Endodermal cell (in vitro differentiated cells): ENCODE data around the gene PPP2R2C. TPM values are rescaled to one million over a fixed set of nuclear protein-coding genes. Genes with fewer than 3 reads are reported as not detected.

Source experiments
- DNase-seq: peaks from one replicate; pipeline ENCODE4 v3.0.0-alpha.2; 2017
- H3K27ac ChIP-seq: 2 replicates; pipeline ENCODE4 v1.5.1; 2013; ENCODE audit warnings: mild to moderate bottlenecking, low read depth, low read length, moderate library complexity
- H3K27me3 ChIP-seq: 2 replicates; pipeline ENCODE4 v1.6.1; 2013; ENCODE audit warnings: mild to moderate bottlenecking, low read length, moderate library complexity; ENCODE audit not compliant: insufficient read depth, control insufficient read depth, poor library complexity, severe bottlenecking
- H3K36me3 ChIP-seq: 2 replicates; pipeline ENCODE4 v1.7.0; 2013; ENCODE audit warnings: mild to moderate bottlenecking, low read length, moderate library complexity; ENCODE audit not compliant: control insufficient read depth, insufficient read depth
- H3K4me1 ChIP-seq: one replicate; pipeline ENCODE4 v1.7.0; 2013; ENCODE audit warnings: low read length; ENCODE audit not compliant: control insufficient read depth, insufficient read depth
- H3K4me3 ChIP-seq: 2 replicates; pipeline ENCODE4 v1.5.1; 2013; ENCODE audit warnings: mild to moderate bottlenecking, low read length, moderate library complexity
- H3K9ac ChIP-seq: 2 replicates; pipeline ENCODE4 v1.6.1; 2013; ENCODE audit warnings: mild to moderate bottlenecking, low read length, moderate library complexity; ENCODE audit not compliant: poor library complexity, severe bottlenecking; ENCODE audit errors: extremely low read depth
- H3K9me3 ChIP-seq: 2 replicates; pipeline ENCODE4 v1.6.1; 2013; ENCODE audit warnings: mild to moderate bottlenecking, low read length, moderate library complexity; ENCODE audit not compliant: control insufficient read depth
- H3K27ac Mint-ChIP-seq: 2 replicates; pipeline ENCODE4 v1.8.0; 2020; ENCODE audit warnings: mixed read lengths
- H3K27me3 Mint-ChIP-seq: 2 replicates; pipeline ENCODE4 v1.8.0; 2021; ENCODE audit warnings: mild to moderate bottlenecking, mixed read lengths; ENCODE audit not compliant: insufficient read depth
- H3K36me3 Mint-ChIP-seq: 2 replicates; pipeline ENCODE4 v1.8.0; 2020; ENCODE audit warnings: low read depth, mixed read lengths
- H3K4me1 Mint-ChIP-seq: 2 replicates; pipeline ENCODE4 v1.8.0; 2020; ENCODE audit warnings: mixed read lengths
- H3K4me3 Mint-ChIP-seq: 2 replicates; pipeline ENCODE4 v1.8.0; 2020; ENCODE audit warnings: mild to moderate bottlenecking, moderate library complexity, mixed read lengths
- H3K9me3 Mint-ChIP-seq: 2 replicates; pipeline ENCODE4 v1.8.0; 2020; ENCODE audit warnings: mild to moderate bottlenecking, mixed read lengths
- CTCF ChIP-seq: fragments of 200-600 bp; sonication (generic); conservative IDR thresholded peaks from 2 replicates; pipeline ENCODE4 v1.5.0; 2021; ENCODE audit warnings: antibody characterized with exemption, mild to moderate bottlenecking
- WGBS, 2 experiments: methylation state at CpG; one replicate each; pipeline versions ENCODE4 v1.1.5 to v1.1.7; 2013; ENCODE audit warnings: missing lambda C conversion rate in 2 of 2, mixed read lengths in 1 of 2; ENCODE audit not compliant: insufficient coverage in 1 of 2, insufficient read length in 1 of 2; 5-methylcytosine and 5-hydroxymethylcytosine counted together
- total RNA-seq, 2 donors: library from RNA; stranded (reverse); fragmentation: NEBNext Ultra II Directional in 1 of 2; extraction: Animal tissue kit (Norgen Biotek cat#: 25700) in 1 of 2; gene quantifications; 2 replicates in 1 of 2; 3 replicates in 1 of 2; pipeline ENCODE4 v1.2.1, GENCODE V29; 2021

Gene PPP2R2C
- total RNA-seq, 2 donors from 2014 or later = 4.4 to 19.2 TPM

- Mint-ChIP-seq H3K36me3 (peaks cover 3% of the 10 kb centered on the region), H3K27me3 (no peaks in the 10 kb centered on the region), H3K4me1 (peaks cover 9% of the 10 kb centered on the region), H3K9me3 (no peaks in the 10 kb centered on the region), H3K27ac (no peak overlapping the region), H3K4me3 (no peak overlapping the region)
- Histone ChIP-seq H3K9me3 (no peaks in the 10 kb centered on the region), H3K27ac (no peak overlapping the region), H3K4me3 (no peak overlapping the region), H3K4me1 (no peaks in the 10 kb centered on the region), H3K9ac (no peak overlapping the region), H3K36me3 (no peaks in the 10 kb centered on the region), H3K27me3 (no peaks in the 10 kb centered on the region)
- no peak for DNase-seq
- no peak for TF ChIP-seq CTCF
- 84 to 90% methylated on average over 18 to 19 of the region's 19 CpGs for WGBS, 2 experiments
These were observed 122.4 kb downstream of the PPP2R2C start for GRCh38 chr4:6349896-6350603.

- Mint-ChIP-seq H3K36me3 (peaks cover 3% of the 10 kb centered on the region), H3K4me3 (no peak overlapping the region), H3K27me3 (no peaks in the 10 kb centered on the region), H3K27ac (no peak overlapping the region), H3K9me3 (no peaks in the 10 kb centered on the region), H3K4me1 (no peaks in the 10 kb centered on the region)
- Histone ChIP-seq H3K27ac (no peak overlapping the region), H3K9me3 (no peaks in the 10 kb centered on the region), H3K27me3 (no peaks in the 10 kb centered on the region), H3K4me1 (no peaks in the 10 kb centered on the region), H3K9ac (no peak overlapping the region), H3K4me3 (no peak overlapping the region), H3K36me3 (no peaks in the 10 kb centered on the region)
- WGBS, 2 experiments = 80 to 100% methylated on average over 2 to 4 of the region's 4 CpGs
- no peak for DNase-seq
- no peak for TF ChIP-seq CTCF
These were observed 124.0 kb downstream of the PPP2R2C start for GRCh38 chr4:6348408-6348807.

GRCh38 chr4:6347511-6348045 lies 124.8 kb downstream of the PPP2R2C start:
- no peaks in the 10 kb centered on the region for H3K4me1 Mint-ChIP-seq

More at GRCh38 chr4:6347511-6348045, 124.8 kb downstream of the PPP2R2C start:
- Histone ChIP-seq H3K9ac (no peak overlapping the region), H3K9me3 (no peaks in the 10 kb centered on the region), H3K27me3 (no peaks in the 10 kb centered on the region), H3K27ac (no peak overlapping the region), H3K36me3 (no peaks in the 10 kb centered on the region), H3K4me3 (no peak overlapping the region), H3K4me1 (no peaks in the 10 kb centered on the region)
- Mint-ChIP-seq H3K27me3 (no peaks in the 10 kb centered on the region), H3K27ac (no peak overlapping the region), H3K4me3 (no peak overlapping the region), H3K9me3 (no peaks in the 10 kb centered on the region), H3K36me3 (peaks cover 3% of the 10 kb centered on the region)
- no peak for TF ChIP-seq CTCF
- no peak for DNase-seq
- 91 to 92% methylated on average over 4 to 17 of the region's 17 CpGs for WGBS, 2 experiments
